ENCODE data around the gene DMAP1.

DMAP1 gene

GRCh38 chr1:44229435-44230167 lies 16.3 kb downstream of the DMAP1 start:
- no peak for DNase-seq

- DNase-seq, result no peak
Measured at GRCh38 chr1:44230796-44231195, 17.5 kb downstream of the DMAP1 start.

DNA sequence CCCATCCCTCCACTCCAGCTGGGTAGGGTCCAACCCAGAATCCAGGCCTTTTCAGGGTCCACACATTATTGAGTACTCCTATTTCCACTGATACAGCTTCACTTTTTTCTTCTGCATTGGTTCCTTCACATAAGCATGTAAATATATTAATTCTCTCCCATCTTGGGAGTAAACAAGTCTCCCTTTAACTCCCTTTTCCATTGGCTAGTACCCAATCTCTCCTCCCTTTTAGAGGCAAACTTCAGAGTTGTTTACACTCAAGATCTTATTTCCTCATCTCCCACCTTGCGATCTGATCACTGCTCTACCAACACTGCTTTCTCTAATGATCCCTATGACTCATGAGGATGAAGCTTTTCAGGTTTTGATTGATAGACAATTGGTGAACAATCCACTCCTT lies 20.3 kb downstream of the DMAP1 start:
- DNase-seq, result no peak

DNA sequence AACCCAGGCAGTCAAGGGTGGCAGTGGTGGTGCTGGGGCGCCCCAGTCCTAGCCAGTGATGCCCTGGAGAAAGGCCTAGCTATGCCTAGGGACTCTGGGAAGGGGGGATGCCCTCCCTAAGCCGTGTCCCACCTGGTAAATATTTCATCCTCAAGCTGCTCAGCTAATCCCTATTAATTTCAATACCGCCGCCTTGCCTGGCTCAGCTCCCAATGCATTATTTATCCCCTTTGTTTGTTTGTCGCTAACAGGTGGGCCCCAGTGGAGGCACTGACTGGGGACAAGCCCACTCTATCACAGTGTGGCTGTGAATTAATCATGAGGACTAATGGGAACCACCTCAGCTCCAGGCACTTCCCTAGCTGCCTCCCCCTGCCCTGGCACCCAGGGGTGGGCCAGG lies 22.5 kb downstream of the DMAP1 start:
- DNase-seq, result no peak

DNA sequence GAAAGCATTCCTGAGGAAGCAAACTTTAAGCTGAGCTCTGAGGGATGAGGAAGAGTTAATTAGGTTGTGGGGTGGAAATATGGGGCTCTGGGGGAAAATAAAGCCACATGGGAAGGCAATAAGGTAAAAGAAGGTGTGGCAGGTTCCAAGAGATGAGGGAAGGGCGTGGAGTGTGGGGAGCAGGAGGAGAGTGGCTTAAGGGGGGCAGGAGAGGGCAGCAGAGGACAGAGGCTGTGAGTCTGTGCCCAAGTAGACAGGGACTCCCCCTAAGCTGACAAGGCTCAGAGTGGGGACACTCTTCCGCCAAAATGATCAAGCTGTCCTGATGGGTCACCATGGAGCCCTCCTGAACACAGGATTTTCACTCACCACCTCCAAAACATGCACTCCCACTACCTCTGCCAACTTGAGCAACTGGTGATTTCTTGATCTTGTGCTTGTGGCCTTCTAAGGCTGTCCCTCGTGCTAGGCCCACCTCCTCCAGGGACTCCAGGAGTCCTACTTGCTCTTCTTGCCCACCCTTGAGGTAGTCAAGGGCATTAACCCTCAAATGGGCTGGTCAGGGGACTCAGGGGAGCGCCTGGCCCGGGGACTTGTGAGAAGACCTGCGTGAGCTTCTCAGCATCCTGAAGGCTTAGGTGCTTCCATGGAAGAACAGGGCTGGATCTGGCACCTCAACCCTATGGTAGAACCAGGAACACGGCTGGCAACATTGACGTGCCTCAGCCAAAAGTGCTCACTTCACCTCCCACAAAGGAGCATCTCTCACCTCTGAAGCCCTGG lies 23.4 kb downstream of the DMAP1 start:
- DNase-seq, result no peak

GRCh38 chr1:44237721-44238457 lies 24.6 kb downstream of the DMAP1 start:
- DNase-seq, result peak; percentile 92

- DNase-seq, result no peak
Measured at GRCh38 chr1:44238660-44239059, 25.4 kb downstream of the DMAP1 start.

DNA sequence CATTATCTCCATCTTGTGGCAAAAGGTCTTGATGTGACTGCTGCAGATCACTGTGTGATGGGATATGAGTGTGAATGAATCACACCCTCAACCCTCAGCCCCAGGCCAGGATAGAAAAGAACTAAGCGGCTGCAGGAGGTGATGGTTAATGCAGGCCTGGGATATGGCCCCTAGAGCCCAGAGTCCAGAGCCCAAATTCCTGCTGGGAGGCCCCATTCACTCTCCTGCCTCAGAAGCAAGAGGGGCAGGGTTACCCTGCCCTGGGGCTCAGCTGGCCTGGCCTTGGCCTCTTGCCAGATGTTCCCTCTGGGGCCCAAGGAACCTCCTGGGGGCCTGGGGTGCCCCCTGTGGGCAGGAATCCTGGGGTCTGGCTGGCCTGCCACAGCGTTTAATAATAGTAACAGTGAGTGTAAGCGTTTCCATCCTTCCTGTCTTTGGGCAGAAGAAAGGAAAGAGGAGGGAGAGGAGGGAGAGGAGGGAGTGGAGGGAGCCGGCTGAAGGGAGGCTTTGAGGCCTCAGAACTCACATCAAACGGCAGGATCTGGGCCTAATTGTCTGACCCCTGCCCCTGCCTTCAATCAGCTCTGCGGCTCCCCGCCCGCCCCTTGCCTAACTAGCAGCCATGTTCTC lies 26.2 kb downstream of the DMAP1 start:
- DNase-seq, result peak; percentile 74

DNA sequence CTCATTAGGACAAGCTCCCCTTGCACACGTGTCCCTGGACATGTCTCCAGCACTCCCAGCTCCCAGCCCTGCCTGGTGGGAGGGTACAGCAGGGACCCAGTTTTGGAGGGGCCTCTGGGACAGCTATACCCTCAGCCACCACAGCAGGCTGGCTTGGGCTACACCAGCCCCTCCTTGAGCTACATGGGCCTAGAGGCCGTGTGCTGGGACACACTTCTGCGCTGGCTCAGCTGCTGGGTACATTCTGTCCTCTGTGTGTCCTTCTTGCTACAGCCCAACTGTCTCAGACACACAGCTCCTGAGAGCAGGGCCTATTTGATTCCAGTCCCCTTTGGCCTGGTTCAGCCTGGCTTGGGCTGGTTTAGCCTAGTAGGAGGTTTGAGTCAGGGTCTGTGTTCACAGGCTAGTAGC lies 26.7 kb downstream of the DMAP1 start:
- DNase-seq, result no peak

GRCh38 chr1:44240802-44241671 lies 27.8 kb downstream of the DMAP1 start:
- DNase-seq, result no peak

GRCh38 chr1:44242746-44243145 lies 29.5 kb downstream of the DMAP1 start:
- DNase-seq, result no peak

GRCh38 chr1:44243782-44244495 lies 30.7 kb downstream of the DMAP1 start:
- no peak for DNase-seq

GRCh38 chr1:44244986-44245385 lies 31.7 kb downstream of the DMAP1 start:
- no peak for DNase-seq

- DNase-seq, result no peak
Measured at GRCh38 chr1:44246806-44247205, 33.5 kb downstream of the DMAP1 start.

GRCh38 chr1:44249543-44249942 lies 36.3 kb downstream of the DMAP1 start:
- no peak for DNase-seq

DNA sequence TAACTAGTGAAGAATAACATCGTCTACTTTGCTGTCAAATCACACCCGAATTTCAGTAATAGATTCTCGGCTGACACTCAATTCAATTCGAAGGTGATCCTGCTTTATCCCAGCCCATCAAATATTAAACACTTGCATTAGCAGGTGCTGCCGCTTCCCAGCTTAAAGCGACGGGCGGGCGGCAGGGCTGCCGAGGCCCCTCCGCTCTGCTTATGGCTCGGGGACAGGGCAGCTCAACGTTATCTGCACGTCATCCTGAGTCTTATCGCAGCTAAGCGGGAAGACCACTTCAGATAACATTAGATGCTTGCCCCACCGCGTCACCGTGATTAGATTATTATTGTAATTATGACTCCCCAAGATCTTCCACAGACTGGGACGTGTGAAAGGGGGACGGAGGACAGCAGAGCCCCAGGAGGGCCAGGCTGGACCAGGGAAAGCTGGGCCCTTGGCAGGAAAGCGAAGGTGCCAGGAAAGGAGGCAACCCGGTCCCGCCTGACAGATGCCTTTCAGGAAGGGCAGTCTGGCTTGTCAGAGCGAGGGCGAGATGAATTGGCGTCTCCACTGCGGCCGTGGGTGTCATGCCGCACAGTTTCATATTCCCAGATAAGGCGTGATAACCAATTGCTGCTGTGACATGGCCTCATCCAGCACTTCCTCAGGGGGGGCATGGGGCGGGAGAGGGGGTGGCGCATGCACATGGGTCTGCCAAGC lies 37.0 kb downstream of the DMAP1 start:
- DNase-seq, result no peak

- DNase-seq, result no peak
Measured at GRCh38 chr1:44251486-44251885, 38.2 kb downstream of the DMAP1 start.

GRCh38 chr1:44251989-44252671 lies 38.9 kb downstream of the DMAP1 start:
- no peak for DNase-seq

DNA sequence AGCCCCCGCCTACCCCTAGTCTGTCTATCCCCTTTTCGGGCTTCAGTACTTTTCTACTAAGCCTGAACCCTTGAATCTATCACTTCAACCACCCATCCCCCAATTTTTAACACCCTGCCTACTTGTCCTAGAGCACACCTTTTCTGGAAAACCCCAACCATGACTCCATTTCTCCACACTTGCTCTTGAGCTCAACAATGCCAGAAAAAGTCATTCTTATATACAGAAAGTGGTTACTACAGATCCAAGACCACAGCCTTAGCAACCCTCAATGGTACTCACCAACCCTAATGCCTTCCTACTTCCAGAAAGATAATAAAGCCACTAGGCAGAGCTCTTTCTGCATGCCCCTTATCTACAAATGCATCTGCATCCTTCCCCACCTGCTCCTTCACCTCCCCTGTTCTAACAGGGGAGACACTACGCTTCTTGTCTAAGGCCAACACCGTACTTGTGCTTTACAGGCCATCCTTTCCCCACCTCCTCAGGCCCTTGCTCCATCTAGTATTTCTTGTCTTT lies 41.2 kb downstream of the DMAP1 start:
- DNase-seq, result no peak

Data from fibroblast of skin of right quadriceps (primary cell).